Breast epithelium (tissue), 4 donors: ENCODE data around the gene IL1F10. TPM values are rescaled to one million over a fixed set of nuclear protein-coding genes. Genes with fewer than 3 reads are reported as not detected.
"Not testable (repeated sequence)": the region's sequence is repeated elsewhere in the genome, so short reads cannot be mapped to it uniquely, and the experiment has no call there.

Experiments used
- DNase-seq, 2 donors: peaks; one replicate each; pipeline ENCODE4 v3.0.0-alpha.2; 2019; ENCODE audit warnings: low spot score in 2 of 2
- H3K27ac ChIP-seq, 2 donors: fragments of 200-600 bp; sonication (generic) in 1 of 2; one replicate each; pipeline ENCODE4 v1.5.1; 2016 to 2019; ENCODE audit warnings: mild to moderate bottlenecking in 1 of 2
- H3K27me3 ChIP-seq, 2 donors: fragments of 200-600 bp; sonication (generic) in 1 of 2; one replicate each; pipeline versions ENCODE4 v1.5.1 to v1.6.0; 2017 to 2019; ENCODE audit warnings: control low read depth in 1 of 2, mild to moderate bottlenecking in 1 of 2
- H3K36me3 ChIP-seq: fragments of 200-600 bp; one replicate; pipeline ENCODE4 v1.5.1; 2019
- H3K4me1 ChIP-seq, 2 donors: fragments of 200-600 bp; sonication (generic); one replicate each; pipeline ENCODE4 v1.5.1; 2016 to 2019; ENCODE audit warnings: control low read depth in 1 of 2
- H3K4me3 ChIP-seq, 3 donors: fragments of 200-600 bp; sonication (generic); 1 replicate in 2 of 3; 2 replicates in 1 of 3; pipeline ENCODE4 v1.5.1; 2016 to 2019; ENCODE audit warnings: mild to moderate bottlenecking in 3 of 3, moderate library complexity in 2 of 3
- H3K9me3 ChIP-seq, 2 donors: fragments of 200-600 bp; sonication (generic) in 1 of 2; one replicate each; pipeline ENCODE4 v1.5.1; 2016 to 2019; ENCODE audit warnings: control low read depth in 1 of 2
- POLR2A ChIP-seq: fragments of 450-650 bp; IDR thresholded peaks from one replicate; pipeline ENCODE4 v1.6.1; 2016; ENCODE audit warnings: antibody characterized with exemption, mild to moderate bottlenecking, moderate library complexity
- POLR2AphosphoS5 ChIP-seq, 3 donors: sonication (generic); formaldehyde crosslinking; IDR thresholded peaks; one replicate each; pipeline ENCODE4 v1.6.1; 2017; ENCODE audit warnings: antibody characterized with exemption in 3 of 3
- intact Hi-C: fragments of 100-400 bp; cut with DNase I; formaldehyde crosslinking; loops from one replicate; pipeline ENCODE4 v1.15.1; 2023; ENCODE audit warnings: low total_unique reads
- total RNA-seq, 3 donors: library from RNA; depleted of rRNA; stranded (reverse); fragments of >200 nt; gene quantifications; one replicate each; pipeline ENCODE4 v1.1.0, GENCODE V29; 2016
- TF ChIP-seq, protein P1 (sequence below), 3 donors: fragments of 450-650 bp; IDR thresholded peaks; one replicate each; pipeline ENCODE4 v1.5.1; 2016 to 2017; ENCODE audit warnings: antibody characterized with exemption in 3 of 3, mild to moderate bottlenecking in 3 of 3, moderate library complexity in 3 of 3

The IL1F10 gene
- total RNA-seq, 3 donors from 2014 or later: not detected

DNA sequence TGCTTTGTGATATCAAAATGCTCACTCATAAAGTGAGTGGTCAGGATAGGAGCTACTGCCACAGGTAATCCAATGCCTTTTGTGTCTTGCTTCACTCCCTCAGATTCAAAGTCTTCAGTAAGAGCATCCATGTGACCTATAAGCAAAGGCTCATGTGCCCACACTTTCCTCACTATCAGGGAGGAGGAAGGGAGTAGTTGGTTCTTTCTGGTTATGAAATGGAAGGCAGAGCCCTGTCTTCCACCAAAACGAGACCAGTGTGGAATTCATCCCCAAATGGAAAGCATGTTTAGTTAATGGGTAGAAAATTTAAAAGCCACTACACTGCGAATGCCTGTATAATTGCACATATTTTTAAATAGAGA lies 25.8 kb downstream of the IL1F10 start:
- no peak for DNase-seq
- no peaks in the 10 kb centered on the region for H3K27me3 ChIP-seq
- intact Hi-C loops: no loop called here
- H3K4me1 ChIP-seq: no peaks in the 10 kb centered on the region
- no peaks in the 10 kb centered on the region for H3K36me3 ChIP-seq
- TF ChIP-seq, protein P1, sequence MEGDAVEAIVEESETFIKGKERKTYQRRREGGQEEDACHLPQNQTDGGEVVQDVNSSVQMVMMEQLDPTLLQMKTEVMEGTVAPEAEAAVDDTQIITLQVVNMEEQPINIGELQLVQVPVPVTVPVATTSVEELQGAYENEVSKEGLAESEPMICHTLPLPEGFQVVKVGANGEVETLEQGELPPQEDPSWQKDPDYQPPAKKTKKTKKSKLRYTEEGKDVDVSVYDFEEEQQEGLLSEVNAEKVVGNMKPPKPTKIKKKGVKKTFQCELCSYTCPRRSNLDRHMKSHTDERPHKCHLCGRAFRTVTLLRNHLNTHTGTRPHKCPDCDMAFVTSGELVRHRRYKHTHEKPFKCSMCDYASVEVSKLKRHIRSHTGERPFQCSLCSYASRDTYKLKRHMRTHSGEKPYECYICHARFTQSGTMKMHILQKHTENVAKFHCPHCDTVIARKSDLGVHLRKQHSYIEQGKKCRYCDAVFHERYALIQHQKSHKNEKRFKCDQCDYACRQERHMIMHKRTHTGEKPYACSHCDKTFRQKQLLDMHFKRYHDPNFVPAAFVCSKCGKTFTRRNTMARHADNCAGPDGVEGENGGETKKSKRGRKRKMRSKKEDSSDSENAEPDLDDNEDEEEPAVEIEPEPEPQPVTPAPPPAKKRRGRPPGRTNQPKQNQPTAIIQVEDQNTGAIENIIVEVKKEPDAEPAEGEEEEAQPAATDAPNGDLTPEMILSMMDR (IDR thresholded peaks at IDR 0.05): no peak
- H3K9me3 ChIP-seq: no peaks in the 10 kb centered on the region
- no peak overlapping the region for H3K4me3 ChIP-seq
- H3K27ac ChIP-seq: no peak overlapping the region

DNA sequence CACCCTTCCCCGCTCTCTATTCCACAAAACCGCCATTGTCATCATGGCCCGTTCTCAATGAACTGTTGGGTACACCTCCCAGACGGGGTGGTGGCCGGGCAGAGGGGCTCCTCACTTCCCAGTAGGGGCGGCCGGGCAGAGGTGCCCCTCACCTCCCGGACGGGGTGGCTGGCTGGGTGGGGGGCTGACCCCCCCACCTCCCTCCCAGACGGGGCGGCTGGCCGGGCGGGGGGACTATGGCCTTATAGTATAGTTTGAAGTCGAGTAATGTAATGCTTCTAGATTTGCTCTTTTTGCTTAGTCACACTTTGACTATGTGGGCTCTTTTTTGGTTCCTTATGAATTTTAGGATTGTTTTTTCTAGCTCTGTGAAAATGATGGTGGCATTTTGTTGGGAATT lies 28.5 kb downstream of the IL1F10 start:
- H3K4me1 ChIP-seq, H3K4me3 ChIP-seq, H3K27me3 ChIP-seq, H3K9me3 ChIP-seq, H3K36me3 ChIP-seq, H3K27ac ChIP-seq, intact Hi-C loops, DNase-seq: not testable (repeated sequence)

DNA sequence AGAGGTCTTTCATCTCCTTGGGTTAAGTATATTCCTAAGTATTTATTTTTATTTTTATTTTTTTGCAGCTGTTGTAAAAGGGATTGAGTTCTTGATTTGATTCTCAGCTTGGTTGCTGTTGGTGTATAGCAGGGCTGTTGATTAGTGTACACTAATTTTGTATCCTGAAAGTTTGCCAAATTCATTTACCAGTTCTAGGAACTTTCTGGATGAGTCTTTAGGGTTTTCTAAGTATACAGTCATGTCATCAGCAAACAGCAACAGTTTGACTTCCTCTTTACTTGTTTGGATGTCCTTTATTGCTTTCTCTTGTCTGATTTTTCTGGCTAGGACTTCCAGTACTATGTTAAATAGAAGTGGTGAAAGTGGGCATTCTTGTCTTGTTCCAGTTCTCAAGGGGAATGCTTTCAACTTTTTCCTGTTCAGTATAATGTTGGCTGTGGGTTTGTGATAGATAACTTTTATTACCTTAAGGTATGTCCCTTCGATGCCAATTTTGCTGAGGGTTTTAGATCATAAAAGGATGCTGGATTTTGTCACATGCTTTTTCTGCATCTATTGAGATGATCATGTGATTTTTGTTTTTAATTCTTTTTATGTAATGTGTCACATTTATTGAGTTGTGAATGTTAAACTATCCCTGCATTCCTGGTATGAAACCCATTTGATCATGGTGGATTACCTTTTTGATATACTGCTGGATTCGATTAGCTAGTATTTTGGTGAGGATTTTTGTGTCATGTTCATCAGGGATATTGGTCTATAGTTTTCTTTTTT lies 29.3 kb downstream of the IL1F10 start:
- H3K9me3 ChIP-seq, H3K27ac ChIP-seq, H3K36me3 ChIP-seq, H3K27me3 ChIP-seq, DNase-seq, H3K4me1 ChIP-seq, H3K4me3 ChIP-seq, intact Hi-C loops: not testable (repeated sequence)

DNA sequence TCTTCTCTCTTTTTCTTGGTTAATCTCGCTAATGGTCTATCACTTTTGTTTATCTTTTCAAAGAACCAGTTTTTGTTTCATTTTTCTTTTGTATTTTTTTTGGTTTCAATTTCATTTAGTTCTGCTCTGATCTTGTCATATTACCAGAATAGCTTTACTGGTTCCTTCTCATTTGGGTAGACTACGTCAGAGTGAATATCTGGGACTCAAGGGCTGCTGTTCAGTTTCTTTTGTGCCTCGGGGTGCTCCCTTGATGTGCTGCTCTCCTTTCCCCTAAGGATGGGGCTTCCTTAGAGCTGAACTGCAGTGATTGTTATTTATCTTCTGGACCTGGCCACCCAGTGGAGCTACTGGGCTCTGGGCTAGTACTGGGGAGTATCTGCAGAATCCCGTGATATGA lies 30.3 kb downstream of the IL1F10 start:
- no peaks in the 10 kb centered on the region for H3K4me1 ChIP-seq
- peaks cover 0 to 4% of the 10 kb centered on the region in 2 donors for H3K9me3 ChIP-seq
- H3K4me3 ChIP-seq: no peak overlapping the region
- no peak for DNase-seq
- no peaks in the 10 kb centered on the region for H3K27me3 ChIP-seq
- no peaks in the 10 kb centered on the region for H3K36me3 ChIP-seq
- TF ChIP-seq, protein P1 (IDR thresholded peaks at IDR 0.05): no peak
- TF ChIP-seq POLR2AphosphoS5 (IDR thresholded peaks at IDR 0.05) (no peak), POLR2A (no peak)
- H3K27ac ChIP-seq: no peak overlapping the region
- intact Hi-C loops: no loop called here

DNA sequence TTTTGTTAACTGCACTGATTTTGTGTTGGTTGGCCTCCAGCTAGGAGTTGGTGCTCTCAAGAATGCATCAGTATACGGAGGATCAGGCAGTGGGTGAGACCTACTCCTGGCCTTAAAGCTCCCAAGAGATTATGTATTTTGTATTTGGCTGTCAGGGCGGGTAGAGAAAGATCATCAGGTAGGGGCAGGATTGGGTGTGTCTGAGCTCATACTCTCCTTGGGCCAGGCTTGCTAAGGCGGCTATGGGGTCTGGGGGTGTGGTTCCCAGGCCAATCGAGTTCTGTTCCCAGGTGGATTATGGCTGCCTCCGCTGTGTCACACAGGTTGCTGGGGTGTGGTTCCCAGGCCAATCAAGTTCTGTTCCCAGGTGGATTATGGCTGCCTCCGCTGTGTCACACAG lies 30.8 kb downstream of the IL1F10 start:
- TF ChIP-seq, protein P1 (IDR thresholded peaks at IDR 0.05): no peak
- TF ChIP-seq POLR2A (no peak), POLR2AphosphoS5 (IDR thresholded peaks at IDR 0.05) (no peak)
- DNase-seq: no peak

DNA sequence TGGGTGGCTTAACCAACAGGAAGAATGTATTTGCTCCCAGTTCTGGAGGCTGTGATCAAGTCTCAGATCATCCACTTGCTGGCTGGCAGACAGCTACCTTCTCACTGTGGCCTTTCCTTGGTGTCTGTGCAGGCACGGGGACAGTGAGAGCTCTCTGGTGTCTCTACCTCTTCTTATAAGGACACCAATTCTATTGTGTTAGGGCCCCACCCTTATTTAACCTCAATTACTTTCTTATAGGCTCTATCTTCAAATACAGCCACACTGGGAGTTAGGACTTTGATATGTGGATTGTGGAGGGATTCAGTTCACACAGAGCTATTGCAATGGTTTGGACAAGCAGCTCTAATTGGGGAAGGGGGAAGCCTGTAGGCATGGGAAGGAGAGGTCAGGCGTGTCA lies 34.4 kb downstream of the IL1F10 start:
- TF ChIP-seq POLR2AphosphoS5 (IDR thresholded peaks at IDR 0.05): no peak
- TF ChIP-seq, protein P1 (IDR thresholded peaks at IDR 0.05): no peak
- TF ChIP-seq POLR2A: no peak
- no peak for DNase-seq
- Histone ChIP-seq H3K27me3 (no peaks in the 10 kb centered on the region), H3K9me3 (peaks cover 0 to 4% of the 10 kb centered on the region in 2 donors), H3K36me3 (no peaks in the 10 kb centered on the region), H3K4me1 (no peaks in the 10 kb centered on the region), H3K4me3 (no peak overlapping the region), H3K27ac (no peak overlapping the region)
- intact Hi-C loops: no loop called here

More for the DNA sequence above, 30.8 kb downstream of the IL1F10 start:
- Histone ChIP-seq H3K4me1 (no peaks in the 10 kb centered on the region), H3K36me3 (no peaks in the 10 kb centered on the region), H3K27me3 (no peaks in the 10 kb centered on the region), H3K27ac (no peak overlapping the region), H3K9me3 (peaks cover 0 to 4% of the 10 kb centered on the region in 2 donors), H3K4me3 (no peak overlapping the region)
- intact Hi-C loops: no loop called here
